ENCODE measurements around the gene RNF125.
"Not testable (repeated sequence)": the region's sequence is repeated elsewhere in the genome, so short reads cannot be mapped to it uniquely, and the experiment has no call there.

The RNF125 gene

GRCh38 chr18:32010124-32010721, 8.4 kb upstream of the RNF125 start:
- no peaks in the 10 kb centered on the region for H3K27me3 Mint-ChIP-seq
- no peaks in the 10 kb centered on the region for H3K9me3 Mint-ChIP-seq
- peaks cover 8% of the 10 kb centered on the region for H3K4me1 Mint-ChIP-seq (ENCODE audit: low read depth)
- no peak overlapping the region for H3K4me3 Mint-ChIP-seq
- H3K36me3 Mint-ChIP-seq (ENCODE audit: low read depth), result no peaks in the 10 kb centered on the region
- no peak for DNase-seq
- no peak overlapping the region for H3K27ac Mint-ChIP-seq

- Mint-ChIP-seq H3K36me3 (ENCODE audit: low read depth) (no peaks in the 10 kb centered on the region), H3K4me3 (no peak overlapping the region), H3K4me1 (ENCODE audit: low read depth) (peaks cover 10% of the 10 kb centered on the region), H3K27ac (no peak overlapping the region), H3K27me3 (no peaks in the 10 kb centered on the region), H3K9me3 (no peaks in the 10 kb centered on the region)
- DNase-seq, result no peak
Measured at GRCh38 chr18:32011193-32011592, 7.4 kb upstream of the RNF125 start.

GRCh38 chr18:32019251-32019948, 775 bp downstream of the RNF125 start:
- no peaks in the 10 kb centered on the region for H3K9me3 Mint-ChIP-seq
- peaks cover 36% of the 10 kb centered on the region for H3K36me3 Mint-ChIP-seq (ENCODE audit: low read depth)

GRCh38 chr18:32019949-32020625, 1.5 kb downstream of the RNF125 start:
- H3K4me1 Mint-ChIP-seq (ENCODE audit: low read depth), result peaks cover 56% of the 10 kb centered on the region
- H3K4me3 Mint-ChIP-seq, result peak overlapping the region; percentile 96
- H3K36me3 Mint-ChIP-seq (ENCODE audit: low read depth), result peaks cover 41% of the 10 kb centered on the region

More at GRCh38 chr18:32019251-32019948, 775 bp downstream of the RNF125 start:
- Mint-ChIP-seq H3K4me1 (ENCODE audit: low read depth) (peaks cover 50% of the 10 kb centered on the region), H3K27me3 (no peaks in the 10 kb centered on the region), H3K27ac (peak overlapping the region; percentile 95), H3K4me3 (peak overlapping the region; percentile 96)
- DNase-seq, result peak; percentile 73

GRCh38 chr18:32021756-32022564, 3.3 kb downstream of the RNF125 start:
- no peak for DNase-seq
- peaks cover 66% of the 10 kb centered on the region for H3K4me1 Mint-ChIP-seq (ENCODE audit: low read depth)
- H3K9me3 Mint-ChIP-seq, result no peaks in the 10 kb centered on the region
- peak overlapping the region; percentile 38 for H3K4me3 Mint-ChIP-seq
- H3K27me3 Mint-ChIP-seq, result no peaks in the 10 kb centered on the region
- H3K27ac Mint-ChIP-seq, result peak overlapping the region; percentile 40
- peaks cover 51% of the 10 kb centered on the region for H3K36me3 Mint-ChIP-seq (ENCODE audit: low read depth)

More at GRCh38 chr18:32019949-32020625, 1.5 kb downstream of the RNF125 start:
- H3K27me3 Mint-ChIP-seq, H3K9me3 Mint-ChIP-seq: not testable (repeated sequence)
- DNase-seq, result peak; percentile 63
- peak overlapping the region; percentile 95 for H3K27ac Mint-ChIP-seq

GRCh38 chr18:32025744-32026143, 7.1 kb downstream of the RNF125 start:
- Mint-ChIP-seq H3K4me3 (peak overlapping the region; percentile 62), H3K4me1 (ENCODE audit: low read depth) (peaks cover 81% of the 10 kb centered on the region), H3K36me3 (ENCODE audit: low read depth) (peaks cover 58% of the 10 kb centered on the region), H3K27me3 (no peaks in the 10 kb centered on the region), H3K27ac (peak overlapping the region; percentile 63), H3K9me3 (no peaks in the 10 kb centered on the region)
- DNase-seq, result no peak

- H3K4me3 Mint-ChIP-seq, result peak overlapping the region; percentile 62
- peak overlapping the region; percentile 88 for H3K27ac Mint-ChIP-seq
- peaks cover 80% of the 10 kb centered on the region for H3K4me1 Mint-ChIP-seq (ENCODE audit: low read depth)
- H3K36me3 Mint-ChIP-seq (ENCODE audit: low read depth), result peaks cover 60% of the 10 kb centered on the region
- no peak for DNase-seq
- no peaks in the 10 kb centered on the region for H3K9me3 Mint-ChIP-seq
- H3K27me3 Mint-ChIP-seq, result no peaks in the 10 kb centered on the region
Measured at GRCh38 chr18:32026491-32027086, 8.0 kb downstream of the RNF125 start.

- no peaks in the 10 kb centered on the region for H3K9me3 Mint-ChIP-seq
Measured at GRCh38 chr18:32029558-32029957, 10.9 kb downstream of the RNF125 start.

GRCh38 chr18:32032609-32033008, 14.0 kb downstream of the RNF125 start:
- no peak for DNase-seq
- H3K4me1 Mint-ChIP-seq (ENCODE audit: low read depth), result peaks cover 83% of the 10 kb centered on the region
- H3K27ac Mint-ChIP-seq, result peak overlapping the region; percentile 51
- no peaks in the 10 kb centered on the region for H3K27me3 Mint-ChIP-seq
- no peak overlapping the region for H3K4me3 Mint-ChIP-seq
- H3K36me3 Mint-ChIP-seq (ENCODE audit: low read depth), result peaks cover 68% of the 10 kb centered on the region
- H3K9me3 Mint-ChIP-seq, result no peaks in the 10 kb centered on the region

More at GRCh38 chr18:32029558-32029957, 10.9 kb downstream of the RNF125 start:
- Mint-ChIP-seq H3K27ac (peak overlapping the region; percentile 89), H3K36me3 (ENCODE audit: low read depth) (peaks cover 69% of the 10 kb centered on the region), H3K27me3 (no peaks in the 10 kb centered on the region), H3K4me3 (no peak overlapping the region), H3K4me1 (ENCODE audit: low read depth) (peaks cover 84% of the 10 kb centered on the region)
- no peak for DNase-seq

- peaks cover 76% of the 10 kb centered on the region for H3K4me1 Mint-ChIP-seq (ENCODE audit: low read depth)
- H3K9me3 Mint-ChIP-seq, result no peaks in the 10 kb centered on the region
- DNase-seq, result no peak
- H3K4me3 Mint-ChIP-seq, result peak overlapping the region; percentile 35
- peaks cover 75% of the 10 kb centered on the region for H3K36me3 Mint-ChIP-seq (ENCODE audit: low read depth)
- H3K27me3 Mint-ChIP-seq, result no peaks in the 10 kb centered on the region
- H3K27ac Mint-ChIP-seq, result peak overlapping the region; percentile 91
Measured at GRCh38 chr18:32036506-32037180, 18.0 kb downstream of the RNF125 start.

- H3K4me1 Mint-ChIP-seq (ENCODE audit: low read depth), result peaks cover 78% of the 10 kb centered on the region
- H3K27me3 Mint-ChIP-seq, result no peaks in the 10 kb centered on the region
- no peak overlapping the region for H3K4me3 Mint-ChIP-seq
- peak overlapping the region; percentile 91 for H3K27ac Mint-ChIP-seq
- H3K36me3 Mint-ChIP-seq (ENCODE audit: low read depth), result peaks cover 78% of the 10 kb centered on the region
- DNase-seq, result no peak
- H3K9me3 Mint-ChIP-seq, result no peaks in the 10 kb centered on the region
Measured at GRCh38 chr18:32037616-32038015, 19.0 kb downstream of the RNF125 start.

GRCh38 chr18:32040936-32041335, 22.3 kb downstream of the RNF125 start:
- H3K27ac Mint-ChIP-seq, result peak overlapping the region; percentile 90
- H3K4me3 Mint-ChIP-seq, result peak overlapping the region; percentile 62
- no peaks in the 10 kb centered on the region for H3K27me3 Mint-ChIP-seq
- no peak for DNase-seq
- peaks cover 60% of the 10 kb centered on the region for H3K4me1 Mint-ChIP-seq (ENCODE audit: low read depth)
- no peaks in the 10 kb centered on the region for H3K9me3 Mint-ChIP-seq
- peaks cover 82% of the 10 kb centered on the region for H3K36me3 Mint-ChIP-seq (ENCODE audit: low read depth)

- no peak overlapping the region for H3K4me3 Mint-ChIP-seq
- peaks cover 84% of the 10 kb centered on the region for H3K36me3 Mint-ChIP-seq (ENCODE audit: low read depth)
- DNase-seq, result no peak
- H3K27ac Mint-ChIP-seq, result peak overlapping the region; percentile 67
- H3K4me1 Mint-ChIP-seq (ENCODE audit: low read depth), result peaks cover 49% of the 10 kb centered on the region
- no peaks in the 10 kb centered on the region for H3K27me3 Mint-ChIP-seq
- no peaks in the 10 kb centered on the region for H3K9me3 Mint-ChIP-seq
Measured at GRCh38 chr18:32042337-32042736, 23.7 kb downstream of the RNF125 start.

All from activated T-cell treated with anti-CD3 and anti-CD28 coated beads, Interleukin-2, amount 50 U/mL, for 24 hours (primary cell).